HepG2 (cell line): ENCODE results near the gene TAS2R30. TPM values are rescaled to one million over a fixed set of nuclear protein-coding genes. Genes with fewer than 3 reads are reported as not detected.

Experiments used
- ATAC-seq: fragments of 200-7000 bp; cut with Tn5 transposase; 3 replicates; pipeline ENCODE4 v1.9.1; 2020; ENCODE audit warnings: mild to moderate bottlenecking, moderate library complexity
- BruUV-seq: library from RNA; stranded (reverse); fragments of 400-500 nt; replicated peaks from 2 replicates; lab custom pipeline; 2021; lab: Mats Ljungman, UMichigan
- CTCF ChIA-PET: fragments of 300-600 bp; formaldehyde crosslinking; extraction: SDS; loops from one replicate; lab custom pipeline; 2021; ENCODE audit warnings: low total read pairs, inconsistent platforms, low intra/inter-chr PET ratio; lab: Yijun Ruan, JAX
- POLR2A ChIA-PET: fragments of 350-600 bp; sonication (Branson Sonifier 250); formaldehyde crosslinking; loops from one replicate; lab custom pipeline; 2020; ENCODE audit warnings: antibody characterized with exemption, inconsistent platforms; lab: Yijun Ruan, JAX
- DNase-seq: peaks from one replicate; pipeline ENCODE4 v3.0.0-alpha.2; 2015; ENCODE audit warnings: low spot score
- FAIRE-seq: peaks from 3 replicates; lab custom pipeline; 2011; peaks lifted over from hg19 to GRCh38; lab: Jason Lieb, UNC
- H2AFZ ChIP-seq: one replicate; pipeline ENCODE4 v1.6.1; 2011; ENCODE audit warnings: low read length, inconsistent platforms
- H3K27ac ChIP-seq: fragments of 300-600 bp; 3 replicates; pipeline ENCODE4 v1.8.0; 2011; ENCODE audit warnings: mixed run types, mild to moderate bottlenecking, mixed read lengths, low read length, inconsistent platforms; ENCODE audit not compliant: insufficient read depth; ENCODE audit errors: extremely low read length
- H3K27me3 ChIP-seq, 2 experiments: fragments of 200-600 bp in 1 of 2; 2 replicates in 1 of 2; 3 replicates in 1 of 2; pipeline versions ENCODE4 v1.6.0 to v1.8.0; 2011; ENCODE audit warnings: low read length in 2 of 2, mild to moderate bottlenecking in 2 of 2, moderate library complexity in 2 of 2, inconsistent platforms in 1 of 2; ENCODE audit not compliant: insufficient read depth in 2 of 2, control insufficient read depth in 1 of 2
- H3K36me3 ChIP-seq, 2 experiments: fragments of 200-600 bp in 1 of 2; replicated peaks in 1 of 2; 2 replicates in 1 of 2; 3 replicates in 1 of 2; pipeline versions ENCODE4 v1.5.1 to v1.8.0; 2011; ENCODE audit warnings: low read length in 2 of 2, inconsistent platforms in 1 of 2; ENCODE audit not compliant: insufficient read depth in 2 of 2, control insufficient read depth in 1 of 2
- H3K4me1 ChIP-seq: 2 replicates; pipeline ENCODE4 v1.5.1; 2012; ENCODE audit warnings: low read length, inconsistent platforms; ENCODE audit not compliant: insufficient read depth
- H3K4me2 ChIP-seq: 2 replicates; pipeline ENCODE4 v1.6.0; 2011; ENCODE audit warnings: low read depth, low read length, inconsistent platforms
- H3K4me3 ChIP-seq, 3 experiments: fragments of 200-600 bp in 1 of 3; sonication (generic), shearing (Covaris generic) in 1 of 3; replicated peaks in 1 of 3; 2 replicates each; pipeline ENCODE4 v1.5.1; 2011 to 2016; ENCODE audit warnings: low read length in 3 of 3, inconsistent platforms in 2 of 3, low read depth in 2 of 3, mild to moderate bottlenecking in 2 of 3, control low read depth in 1 of 3, mixed read lengths in 1 of 3; ENCODE audit not compliant: insufficient read depth in 1 of 3
- H3K79me2 ChIP-seq: one replicate; pipeline ENCODE4 v1.6.1; 2011; ENCODE audit warnings: low read length, inconsistent platforms; ENCODE audit not compliant: insufficient read depth
- H3K9ac ChIP-seq: 2 replicates; pipeline ENCODE4 v1.6.0; 2011; ENCODE audit warnings: mild to moderate bottlenecking, low read depth, low read length, inconsistent platforms; ENCODE audit not compliant: insufficient read depth
- H3K9me3 ChIP-seq: 2 replicates; pipeline ENCODE4 v1.5.1; 2012; ENCODE audit warnings: mild to moderate bottlenecking, low read length
- H4K20me1 ChIP-seq: 2 replicates; pipeline ENCODE4 v1.6.0; 2011; ENCODE audit warnings: inconsistent platforms, mild to moderate bottlenecking, low read length, moderate library complexity; ENCODE audit not compliant: insufficient read depth
- CBX2 ChIP-seq, 2 experiments: fragments of 200-600 bp in 1 of 2; sonication (generic); formaldehyde crosslinking in 1 of 2; IDR thresholded peaks; 2 replicates each; pipeline versions ENCODE4 v1.7.0 to v1.8.1; 2018 to 2022; ENCODE audit warnings: low read depth in 2 of 2, low read length in 1 of 2, mild to moderate bottlenecking in 1 of 2, missing genetic modification reagents in 1 of 2
- FOXM1 ChIP-seq: sonication (generic); formaldehyde crosslinking; IDR thresholded peaks from 2 replicates; pipeline ENCODE4 v1.5.0; 2020; ENCODE audit warnings: missing genetic modification reagents
- GFI1 ChIP-seq: sonication (generic); formaldehyde crosslinking; IDR thresholded peaks from 2 replicates; pipeline ENCODE4 v1.5.0; 2020; ENCODE audit warnings: missing genetic modification reagents, mild to moderate bottlenecking, borderline replicate concordance
- MAF1 ChIP-seq: sonication (generic); formaldehyde crosslinking; IDR thresholded peaks from 2 replicates; pipeline ENCODE4 v1.5.0; 2020; ENCODE audit warnings: missing genetic modification reagents, borderline replicate concordance
- REL ChIP-seq: sonication (generic); formaldehyde crosslinking; conservative IDR thresholded peaks from 2 replicates; pipeline ENCODE4 v1.8.0; 2022; ENCODE audit warnings: mild to moderate bottlenecking, missing genetic modification reagents, moderate library complexity
- RFX1 ChIP-seq: fragments of 450-650 bp; IDR thresholded peaks from 2 replicates; pipeline ENCODE4 v1.6.1; 2017
- SIX1 ChIP-seq: sonication (generic); formaldehyde crosslinking; IDR thresholded peaks from 2 replicates; pipeline ENCODE4 v1.4.0; 2020; ENCODE audit warnings: missing genetic modification reagents, borderline replicate concordance
- ZNF317 ChIP-seq: sonication (generic); formaldehyde crosslinking; IDR thresholded peaks from 2 replicates; pipeline ENCODE4 v1.5.0; 2020; ENCODE audit warnings: mild to moderate bottlenecking, missing genetic modification reagents
- ZNF451 ChIP-seq: sonication (generic); formaldehyde crosslinking; IDR thresholded peaks from 2 replicates; pipeline ENCODE4 v1.5.0; 2020; ENCODE audit warnings: mild to moderate bottlenecking, missing genetic modification reagents
- ZNF572 ChIP-seq: sonication (generic); formaldehyde crosslinking; IDR thresholded peaks from 2 replicates; pipeline ENCODE4 v1.5.1; 2020; ENCODE audit warnings: mild to moderate bottlenecking, missing genetic modification reagents
- ZNF639 ChIP-seq: conservative IDR thresholded peaks from 2 replicates; pipeline ENCODE4 v1.6.1; 2018; ENCODE audit warnings: missing genetic modification reagents
- ZNF674 ChIP-seq: sonication (generic); formaldehyde crosslinking; IDR thresholded peaks from 2 replicates; pipeline ENCODE4 v1.5.0; 2020; ENCODE audit warnings: low read depth, mild to moderate bottlenecking, missing genetic modification reagents
- ZSCAN22 ChIP-seq: sonication (generic); formaldehyde crosslinking; IDR thresholded peaks from 2 replicates; pipeline ENCODE4 v1.4.0; 2020; ENCODE audit warnings: mild to moderate bottlenecking, missing genetic modification reagents
- WGBS: methylation state at CpG from one replicate; pipeline ENCODE4 v1.1.6; 2017; ENCODE audit warnings: low lambda C conversion rate; 5-methylcytosine and 5-hydroxymethylcytosine counted together
- in situ Hi-C: cut with HindIII; loops from 2 replicates; pipeline ENCODE4 v1.10.0; 2017; ENCODE audit warnings: low pct_unique_long_range_greater_than_20kb; ENCODE audit not compliant: extremely low pct_ligation_motif_present
- intact Hi-C: fragments of 100-400 bp; cut with micrococcal nuclease; formaldehyde crosslinking; loops from one replicate; pipeline ENCODE4 v1.10.0; 2022; ENCODE audit not compliant: unreplicated experiment
- polyA plus RNA-seq, 8 experiments: library from polyadenylated mRNA; depleted of rRNA in 3 of 8; stranded (reverse) in 7 of 8; unstranded in 1 of 8; fragments of >200 nt; fragmentation: Illumina TruSeq in 4 of 8; extraction: Trizol in 4 of 8; gene quantifications; 2 replicates each; pipeline versions ENCODE4 v1.2.1 to v1.2.3, GENCODE V29; 2011 to 2016; ENCODE audit warnings: low read depth in 4 of 8, missing spikeins in 1 of 8, mixed read lengths in 1 of 8; ENCODE audit not compliant: insufficient read depth in 1 of 8
- total RNA-seq, 5 experiments: library from RNA; depleted of rRNA; stranded (reverse); fragments of >200 nt; fragmentation: Illumina TruSeq; extraction: Trizol; gene quantifications; 2 replicates each; pipeline ENCODE4 v1.2.3, GENCODE V29; 2016; ENCODE audit warnings: low read depth in 1 of 5
- TF ChIP-seq, protein P1 (sequence below): IDR thresholded peaks from 2 replicates; pipeline ENCODE4 v1.6.1; 2016
- TF ChIP-seq, protein P2 (sequence below): sonication (generic); formaldehyde crosslinking; IDR thresholded peaks from 2 replicates; pipeline ENCODE4 v1.5.0; 2020; ENCODE audit warnings: mild to moderate bottlenecking, missing genetic modification reagents

Gene TAS2R30
- total and polyA plus RNA-seq, 2 of the 13 experiments (the other 11 are each of a cell fraction or from before 2014, with no cell fraction given), result 0.42 to 5.2 TPM

GRCh38 chr12:11108862-11109261 lies 25.6 kb downstream of the TAS2R30 start:
- no peaks in the 10 kb centered on the region for H3K36me3 ChIP-seq
- CTCF ChIA-PET, result no interaction called here
- H3K9ac ChIP-seq, result no peak overlapping the region
- FAIRE-seq (no peak), ATAC-seq (no peak), DNase-seq (no peak)
- H3K9me3 ChIP-seq, result peaks cover 4% of the 10 kb centered on the region; the same call in 1 of the 2 replicates
- 100% methylated on average over 2 of the region's 2 CpGs for WGBS
- peaks cover 8% of the 10 kb centered on the region for H3K4me1 ChIP-seq
- no peak overlapping the region for H2AFZ ChIP-seq
- no peak overlapping the region for H3K4me3 ChIP-seq
- H3K4me2 ChIP-seq, result no peak overlapping the region
- no peaks in the 10 kb centered on the region for H3K27me3 ChIP-seq
- BruUV-seq, result no TSS peak
- TF ChIP-seq ZNF451, result no peak
- TF ChIP-seq, protein P1, sequence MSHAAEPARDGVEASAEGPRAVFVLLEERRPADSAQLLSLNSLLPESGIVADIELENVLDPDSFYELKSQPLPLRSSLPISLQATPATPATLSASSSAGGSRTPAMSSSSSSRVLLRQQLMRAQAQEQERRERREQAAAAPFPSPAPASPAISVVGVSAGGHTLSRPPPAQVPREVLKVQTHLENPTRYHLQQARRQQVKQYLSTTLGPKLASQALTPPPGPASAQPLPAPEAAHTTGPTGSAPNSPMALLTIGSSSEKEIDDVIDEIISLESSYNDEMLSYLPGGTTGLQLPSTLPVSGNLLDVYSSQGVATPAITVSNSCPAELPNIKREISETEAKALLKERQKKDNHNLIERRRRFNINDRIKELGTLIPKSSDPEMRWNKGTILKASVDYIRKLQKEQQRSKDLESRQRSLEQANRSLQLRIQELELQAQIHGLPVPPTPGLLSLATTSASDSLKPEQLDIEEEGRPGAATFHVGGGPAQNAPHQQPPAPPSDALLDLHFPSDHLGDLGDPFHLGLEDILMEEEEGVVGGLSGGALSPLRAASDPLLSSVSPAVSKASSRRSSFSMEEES, result no peak
- no peak for TF ChIP-seq CBX2 (IDR thresholded peaks at IDR 0.05; ENCODE audit: low read depth, low read length)
- no peak for TF ChIP-seq CBX2 (CRISPR knock-in tag; IDR thresholded peaks at IDR 0.05; ENCODE audit: low read depth)
- no peak for TF ChIP-seq FOXM1 (CRISPR knock-in tag)
- TF ChIP-seq REL (CRISPR knock-in tag), result no peak
- no peak for TF ChIP-seq MAF1
- no peak for TF ChIP-seq ZSCAN22 (CRISPR knock-in tag)
- POLR2A ChIA-PET, result interaction anchor here (2.0 kb wide), 1 partner anchor 63 kb away, joined by 5 read pairs; no protein-coding TSS in a partner anchor
- in situ Hi-C loops (no loop called here), intact Hi-C loops (no loop called here)
- H4K20me1 ChIP-seq, result no peaks in the 10 kb centered on the region
- peaks cover 59% of the 10 kb centered on the region for H3K79me2 ChIP-seq
- no peak overlapping the region for H3K27ac ChIP-seq

DNA sequence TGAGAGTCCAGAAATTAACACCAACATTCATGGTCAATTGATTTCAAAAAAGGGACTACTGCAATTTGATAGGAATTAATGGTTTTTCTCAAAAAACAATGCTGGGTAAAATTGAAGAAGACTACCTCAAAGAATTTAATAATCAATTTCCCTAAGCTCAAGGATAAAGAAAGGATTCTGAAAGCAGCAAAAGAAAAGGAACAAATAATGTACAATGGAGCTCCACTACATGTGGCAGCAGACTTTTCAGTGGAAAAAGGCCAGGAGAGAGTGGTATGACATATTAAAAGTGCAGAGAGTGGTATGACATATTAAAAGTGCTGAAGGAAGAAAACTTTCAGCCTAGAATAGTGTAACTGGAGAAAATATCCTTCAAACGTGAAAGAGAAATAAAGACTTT lies 26.7 kb downstream of the TAS2R30 start:
- in situ Hi-C loops (no loop called here), intact Hi-C loops (no loop called here)
- ChIA-PET POLR2A (interaction anchor here (2.0 kb wide), 1 partner anchor 64 kb away, joined by 5 read pairs; no protein-coding TSS in a partner anchor), CTCF (no interaction called here)
- no peak overlapping the region for H3K9ac ChIP-seq
- H2AFZ ChIP-seq, result no peak overlapping the region
- peaks cover 50% of the 10 kb centered on the region for H3K79me2 ChIP-seq
- H4K20me1 ChIP-seq, result no peaks in the 10 kb centered on the region
- ATAC-seq (no peak), DNase-seq (no peak), FAIRE-seq (no peak)
- H3K36me3 ChIP-seq, result no peaks in the 10 kb centered on the region
- no peak overlapping the region for H3K27ac ChIP-seq
- no peaks in the 10 kb centered on the region for H3K27me3 ChIP-seq
- no peak overlapping the region for H3K4me3 ChIP-seq
- peaks cover 4% of the 10 kb centered on the region; the same call in 1 of the 2 replicates for H3K9me3 ChIP-seq
- H3K4me2 ChIP-seq, result no peak overlapping the region
- 97% methylated on average over 1 of the region's 1 CpG for WGBS
- BruUV-seq, result no TSS peak
- peaks cover 8% of the 10 kb centered on the region for H3K4me1 ChIP-seq
- TF ChIP-seq ZNF674 (CRISPR knock-in tag) (no peak), GFI1 (CRISPR knock-in tag) (no peak), RFX1 (no peak), ZNF317 (CRISPR knock-in tag) (peak; percentile 71; the same call in 1 of the 2 replicates), ZNF639 (CRISPR knock-in tag) (no peak), ZNF572 (no peak), SIX1 (no peak)
- TF ChIP-seq, protein P2, sequence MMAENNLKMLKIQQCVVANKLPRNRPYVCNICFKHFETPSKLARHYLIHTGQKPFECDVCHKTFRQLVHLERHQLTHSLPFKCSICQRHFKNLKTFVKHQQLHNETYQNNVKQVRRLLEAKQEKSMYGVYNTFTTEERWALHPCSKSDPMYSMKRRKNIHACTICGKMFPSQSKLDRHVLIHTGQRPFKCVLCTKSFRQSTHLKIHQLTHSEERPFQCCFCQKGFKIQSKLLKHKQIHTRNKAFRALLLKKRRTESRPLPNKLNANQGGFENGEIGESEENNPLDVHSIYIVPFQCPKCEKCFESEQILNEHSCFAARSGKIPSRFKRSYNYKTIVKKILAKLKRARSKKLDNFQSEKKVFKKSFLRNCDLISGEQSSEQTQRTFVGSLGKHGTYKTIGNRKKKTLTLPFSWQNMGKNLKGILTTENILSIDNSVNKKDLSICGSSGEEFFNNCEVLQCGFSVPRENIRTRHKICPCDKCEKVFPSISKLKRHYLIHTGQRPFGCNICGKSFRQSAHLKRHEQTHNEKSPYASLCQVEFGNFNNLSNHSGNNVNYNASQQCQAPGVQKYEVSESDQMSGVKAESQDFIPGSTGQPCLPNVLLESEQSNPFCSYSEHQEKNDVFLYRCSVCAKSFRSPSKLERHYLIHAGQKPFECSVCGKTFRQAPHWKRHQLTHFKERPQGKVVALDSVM (CRISPR knock-in tag), result no peak
